DOHH2 (cell line): ENCODE measurements around the gene POPDC3.
"Not testable (repeated sequence)": the region's sequence is repeated elsewhere in the genome, so short reads cannot be mapped to it uniquely, and the experiment has no call there.

Experiments
- H3F3A ChIP-seq: fragments of 200-600 bp; sonication (generic), shearing (Covaris generic); 2 replicates; pipeline ENCODE4 v1.6.0; 2016; ENCODE audit warnings: antibody characterized with exemption, mild to moderate bottlenecking; ENCODE audit not compliant: control insufficient read depth, insufficient read depth
- H3K27ac ChIP-seq: fragments of 200-600 bp; sonication (generic); 2 replicates; pipeline ENCODE4 v1.5.1; 2014; ENCODE audit warnings: low read depth, mild to moderate bottlenecking, low read length, moderate library complexity
- H3K27me3 ChIP-seq: fragments of 200-600 bp; sonication (generic); 2 replicates; pipeline ENCODE4 v1.6.1; 2014; ENCODE audit warnings: mild to moderate bottlenecking, low read length, mixed read lengths; ENCODE audit not compliant: control insufficient read depth
- H3K36me3 ChIP-seq: fragments of 200-600 bp; sonication (generic); 2 replicates; pipeline ENCODE4 v1.6.1; 2014; ENCODE audit warnings: mild to moderate bottlenecking, low read length, moderate library complexity, mixed read lengths; ENCODE audit not compliant: control insufficient read depth
- H3K4me1 ChIP-seq: fragments of 200-600 bp; sonication (generic); 2 replicates; pipeline ENCODE4 v1.6.1; 2014; ENCODE audit warnings: mild to moderate bottlenecking, low read length, mixed read lengths; ENCODE audit not compliant: control insufficient read depth
- H3K4me2 ChIP-seq: fragments of 200-600 bp; sonication (generic); 2 replicates; pipeline ENCODE4 v1.6.0; 2014; ENCODE audit warnings: mild to moderate bottlenecking, low read length, moderate library complexity
- H3K4me3 ChIP-seq: fragments of 200-600 bp; sonication (generic); 2 replicates; pipeline ENCODE4 v1.5.1; 2014; ENCODE audit warnings: mild to moderate bottlenecking, low read length, mixed read lengths
- H3K79me2 ChIP-seq: fragments of 200-600 bp; sonication (generic); 2 replicates; pipeline ENCODE4 v1.6.1; 2014; ENCODE audit warnings: mild to moderate bottlenecking, low read length, mixed read lengths; ENCODE audit not compliant: control insufficient read depth
- H3K9me2 ChIP-seq: fragments of 200-600 bp; sonication (generic); replicated peaks from 2 replicates; pipeline ENCODE4 v1.6.1; 2014; ENCODE audit warnings: mild to moderate bottlenecking, low read length, mixed read lengths; ENCODE audit not compliant: control insufficient read depth
- H3K9me3 ChIP-seq: fragments of 200-600 bp; sonication (generic); 2 replicates; pipeline ENCODE4 v1.6.1; 2014; ENCODE audit warnings: antibody characterized with exemption, low read length, mixed read lengths; ENCODE audit not compliant: control insufficient read depth, insufficient read depth
- H4K20me1 ChIP-seq: fragments of 200-600 bp; sonication (generic); 2 replicates; pipeline ENCODE4 v1.6.0; 2014; ENCODE audit warnings: low read depth, mild to moderate bottlenecking, antibody characterized with exemption, low read length, moderate library complexity; ENCODE audit not compliant: control insufficient read depth, insufficient read depth
- EZH2phosphoT487 ChIP-seq: fragments of 200-600 bp; sonication (generic); IDR thresholded peaks from 2 replicates; pipeline ENCODE4 v1.6.1; 2017; ENCODE audit warnings: borderline replicate concordance, mild to moderate bottlenecking, antibody characterized with exemption, low read length, moderate library complexity, mixed read lengths
- TF ChIP-seq, protein P1 (sequence below): fragments of 200-600 bp; sonication (generic); IDR thresholded peaks from one replicate; pipeline ENCODE4 v1.5.1; 2014; ENCODE audit warnings: antibody characterized with exemption, mild to moderate bottlenecking, low read depth, low read length; ENCODE audit not compliant: poor library complexity, severe bottlenecking

Gene POPDC3

DNA sequence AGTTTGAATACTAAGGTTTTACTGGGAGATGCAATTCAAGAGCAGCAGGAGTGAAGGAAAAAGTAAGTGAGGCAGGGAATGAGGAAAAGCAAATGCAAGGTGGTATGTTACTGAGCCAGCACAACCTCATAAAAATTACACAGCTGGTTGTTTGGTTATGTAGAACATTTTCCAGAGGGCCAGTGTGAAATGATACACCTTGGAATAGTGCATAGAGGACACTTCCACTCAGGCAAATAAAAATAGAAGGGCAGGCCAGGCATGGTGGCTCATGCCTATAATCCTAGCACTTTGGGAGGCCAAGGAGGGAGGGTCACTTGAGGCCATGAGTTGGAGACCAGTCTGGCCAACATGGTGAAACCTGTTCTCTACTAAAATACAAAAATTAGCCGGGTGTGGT, 43.4 kb upstream of the POPDC3 start:
- no peaks in the 10 kb centered on the region for H3K9me2 ChIP-seq
- no peaks in the 10 kb centered on the region for H3K79me2 ChIP-seq
- H3K4me3 ChIP-seq, result no peak overlapping the region
- H3K4me1 ChIP-seq, result no peaks in the 10 kb centered on the region
- H3K27ac ChIP-seq, result no peak overlapping the region
- no peak overlapping the region for H3K4me2 ChIP-seq
- TF ChIP-seq EZH2phosphoT487, result no peak
- TF ChIP-seq, protein P1, sequence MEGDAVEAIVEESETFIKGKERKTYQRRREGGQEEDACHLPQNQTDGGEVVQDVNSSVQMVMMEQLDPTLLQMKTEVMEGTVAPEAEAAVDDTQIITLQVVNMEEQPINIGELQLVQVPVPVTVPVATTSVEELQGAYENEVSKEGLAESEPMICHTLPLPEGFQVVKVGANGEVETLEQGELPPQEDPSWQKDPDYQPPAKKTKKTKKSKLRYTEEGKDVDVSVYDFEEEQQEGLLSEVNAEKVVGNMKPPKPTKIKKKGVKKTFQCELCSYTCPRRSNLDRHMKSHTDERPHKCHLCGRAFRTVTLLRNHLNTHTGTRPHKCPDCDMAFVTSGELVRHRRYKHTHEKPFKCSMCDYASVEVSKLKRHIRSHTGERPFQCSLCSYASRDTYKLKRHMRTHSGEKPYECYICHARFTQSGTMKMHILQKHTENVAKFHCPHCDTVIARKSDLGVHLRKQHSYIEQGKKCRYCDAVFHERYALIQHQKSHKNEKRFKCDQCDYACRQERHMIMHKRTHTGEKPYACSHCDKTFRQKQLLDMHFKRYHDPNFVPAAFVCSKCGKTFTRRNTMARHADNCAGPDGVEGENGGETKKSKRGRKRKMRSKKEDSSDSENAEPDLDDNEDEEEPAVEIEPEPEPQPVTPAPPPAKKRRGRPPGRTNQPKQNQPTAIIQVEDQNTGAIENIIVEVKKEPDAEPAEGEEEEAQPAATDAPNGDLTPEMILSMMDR, result no peak
- H3K9me3 ChIP-seq, result no peaks in the 10 kb centered on the region
- H4K20me1 ChIP-seq, result no peaks in the 10 kb centered on the region
- H3K36me3 ChIP-seq, result no peaks in the 10 kb centered on the region
- no peaks in the 10 kb centered on the region for H3F3A ChIP-seq
- no peaks in the 10 kb centered on the region for H3K27me3 ChIP-seq

DNA sequence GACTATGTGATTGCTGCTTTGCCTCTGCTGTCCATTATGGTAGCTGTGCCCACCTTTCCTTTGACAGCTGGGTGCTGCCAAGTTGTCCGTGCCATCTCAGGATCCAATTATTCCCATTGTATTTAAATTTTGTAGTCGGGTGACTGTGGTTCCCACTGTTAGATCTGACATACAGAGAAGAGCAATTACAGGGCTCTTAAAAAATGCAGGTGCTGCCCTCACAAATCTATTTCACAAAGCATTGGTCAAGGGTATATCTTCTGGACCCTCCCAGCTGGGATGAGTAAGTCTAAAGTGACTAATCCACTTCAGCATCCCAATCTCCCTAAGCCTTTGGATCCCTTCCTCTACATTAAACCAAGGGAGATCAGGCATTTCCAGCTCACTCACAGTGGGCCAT, 41.4 kb upstream of the POPDC3 start:
- not testable (repeated sequence) for H3K4me2 ChIP-seq, H3K9me3 ChIP-seq, H3K79me2 ChIP-seq, H3K4me1 ChIP-seq, H3K36me3 ChIP-seq, H3F3A ChIP-seq, H3K4me3 ChIP-seq, H4K20me1 ChIP-seq, H3K27ac ChIP-seq, H3K9me2 ChIP-seq, H3K27me3 ChIP-seq

DNA sequence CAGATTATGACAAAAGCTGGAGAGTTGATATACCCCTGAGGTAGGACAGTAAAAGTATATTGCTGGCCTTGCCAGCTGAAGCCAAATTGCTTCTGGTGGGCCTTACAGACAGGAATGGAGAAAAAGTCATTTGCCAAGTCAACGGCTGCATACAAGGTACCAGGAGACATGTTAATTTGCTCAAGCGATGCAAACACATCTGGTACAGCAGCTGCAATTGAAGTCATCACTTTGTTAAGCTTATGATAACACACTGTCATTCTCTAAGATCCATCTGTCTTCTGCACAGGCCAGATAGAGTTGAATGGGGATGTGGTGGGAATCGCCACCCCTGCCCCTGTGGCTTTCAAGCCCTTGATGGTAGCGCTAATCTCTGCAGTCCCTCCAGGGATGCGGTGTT, 40.4 kb upstream of the POPDC3 start:
- H3F3A ChIP-seq, result no peaks in the 10 kb centered on the region

DNA sequence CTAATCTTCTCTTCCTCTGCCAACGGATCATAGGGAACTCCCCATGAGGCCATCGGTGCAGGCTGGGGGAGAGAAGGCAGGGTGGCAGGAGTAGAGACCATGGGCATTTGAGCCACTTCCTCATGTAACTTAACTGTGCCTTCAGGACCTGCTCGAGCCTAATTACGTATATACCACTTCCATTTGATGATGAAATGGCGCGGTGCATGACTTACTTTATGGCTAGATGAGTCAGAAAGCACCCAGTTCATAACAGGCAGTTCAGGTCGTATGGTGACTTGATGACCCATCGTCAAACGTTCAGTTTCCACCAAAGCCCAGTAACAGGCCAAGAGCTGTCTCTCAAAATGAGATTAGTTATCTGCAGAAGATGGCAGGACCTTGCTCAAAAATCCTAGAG, 39.4 kb upstream of the POPDC3 start:
- H3K9me3 ChIP-seq, H3K36me3 ChIP-seq, H3K4me3 ChIP-seq, H3K79me2 ChIP-seq, H4K20me1 ChIP-seq, H3F3A ChIP-seq, H3K4me1 ChIP-seq, H3K27me3 ChIP-seq, H3K4me2 ChIP-seq, H3K27ac ChIP-seq, H3K9me2 ChIP-seq: not testable (repeated sequence)

More for the DNA sequence above, 40.4 kb upstream of the POPDC3 start:
- TF ChIP-seq, protein P1, result no peak
- TF ChIP-seq EZH2phosphoT487, result no peak
- Histone ChIP-seq H3K4me1 (no peaks in the 10 kb centered on the region), H3K9me2 (no peaks in the 10 kb centered on the region), H3K79me2 (no peaks in the 10 kb centered on the region), H3K27ac (no peak overlapping the region), H3K9me3 (no peaks in the 10 kb centered on the region), H3K4me3 (no peak overlapping the region), H3K36me3 (no peaks in the 10 kb centered on the region), H3K27me3 (no peaks in the 10 kb centered on the region), H4K20me1 (no peaks in the 10 kb centered on the region), H3K4me2 (no peak overlapping the region)
